Measurements from ENCODE around the gene ENC1.

Gene ENC1

GRCh38 chr5:74655716-74656115 lies 15.2 kb upstream of the ENC1 start:
- DNase-seq (ENCODE audit: low spot score): no peak

- no peak for DNase-seq (ENCODE audit: low spot score)
These were observed 14.7 kb upstream of the ENC1 start for GRCh38 chr5:74655206-74655605.

GRCh38 chr5:74653991-74654390 lies 13.5 kb upstream of the ENC1 start:
- DNase-seq (ENCODE audit: low spot score): no peak

GRCh38 chr5:74652576-74652975 lies 12.0 kb upstream of the ENC1 start:
- no peak for DNase-seq (ENCODE audit: low spot score)

- no peak for DNase-seq (ENCODE audit: low spot score)
These were observed 11.2 kb upstream of the ENC1 start for GRCh38 chr5:74651710-74652109.

- DNase-seq (ENCODE audit: low spot score): no peak
These were observed 9.0 kb upstream of the ENC1 start for GRCh38 chr5:74649421-74649973.

- peak; percentile 83 for DNase-seq (ENCODE audit: low spot score)
These were observed 8.3 kb upstream of the ENC1 start for GRCh38 chr5:74648835-74649293.

- DNase-seq (ENCODE audit: low spot score): no peak
These were observed 6.6 kb upstream of the ENC1 start for GRCh38 chr5:74647096-74647495.

GRCh38 chr5:74643111-74643562 lies 2.6 kb upstream of the ENC1 start:
- DNase-seq (ENCODE audit: low spot score): no peak

GRCh38 chr5:74642543-74642863 lies 2.0 kb upstream of the ENC1 start:
- no peak for DNase-seq (ENCODE audit: low spot score)

- peak; percentile 81 for DNase-seq (ENCODE audit: low spot score)
These were observed 1.4 kb upstream of the ENC1 start for GRCh38 chr5:74641735-74642542.

GRCh38 chr5:74640954-74641734 lies 616 bp upstream of the ENC1 start:
- DNase-seq (ENCODE audit: low spot score): peak; percentile 77

GRCh38 chr5:74639807-74640449 lies 600 bp downstream of the ENC1 start:
- no peak for DNase-seq (ENCODE audit: low spot score)

GRCh38 chr5:74638970-74639806 lies 1.3 kb downstream of the ENC1 start:
- no peak for DNase-seq (ENCODE audit: low spot score)

- no peak for DNase-seq (ENCODE audit: low spot score)
These were observed 2.0 kb downstream of the ENC1 start for GRCh38 chr5:74638544-74638969.

GRCh38 chr5:74636552-74636951 lies 4.0 kb downstream of the ENC1 start:
- no peak for DNase-seq (ENCODE audit: low spot score)

- DNase-seq (ENCODE audit: low spot score): no peak
These were observed 4.4 kb downstream of the ENC1 start for GRCh38 chr5:74636149-74636548.

GRCh38 chr5:74634611-74635286 lies 5.8 kb downstream of the ENC1 start:
- no peak for DNase-seq (ENCODE audit: low spot score)

GRCh38 chr5:74633695-74634094 lies 6.8 kb downstream of the ENC1 start:
- DNase-seq (ENCODE audit: low spot score): no peak

- no peak for DNase-seq (ENCODE audit: low spot score)
These were observed 7.6 kb downstream of the ENC1 start for GRCh38 chr5:74632947-74633356.
